A549 (cell line): ENCODE data around the gene PPRC1.

Experiments used
- ATOH8 ChIP-seq: fragments of 250-450 bp; sonication (Bioruptor Pico); IDR thresholded peaks from 2 replicates; pipeline ENCODE4 v1.5.0; 2020; ENCODE audit warnings: low read depth, mild to moderate bottlenecking, moderate library complexity
- BHLHE40 ChIP-seq: IDR thresholded peaks from 2 replicates; pipeline ENCODE4 v1.6.1; 2012; ENCODE audit warnings: low read depth, low read length, inconsistent platforms
- CHD4 ChIP-seq: fragments of 200-600 bp; sonication (generic); IDR thresholded peaks from 2 replicates; pipeline ENCODE4 v1.6.1; 2016; ENCODE audit warnings: antibody characterized with exemption, mild to moderate bottlenecking, borderline replicate concordance
- CTCF ChIP-seq: fragments of >200 bp; sonication (Bioruptor Twin); formaldehyde crosslinking; IDR thresholded peaks from 3 replicates; pipeline ENCODE4 v1.5.1; 2016
- HDAC2 ChIP-seq: fragments of 200-600 bp; sonication (generic); IDR thresholded peaks from 2 replicates; pipeline ENCODE4 v1.6.1; 2016
- JUNB ChIP-seq: fragments of >200 bp; sonication (Bioruptor Twin); formaldehyde crosslinking; IDR thresholded peaks from 2 replicates; pipeline ENCODE4 v1.6.1; 2016
- MAFK ChIP-seq: fragments of 450-650 bp; IDR thresholded peaks from 2 replicates; pipeline ENCODE4 v1.6.1; 2014; ENCODE audit not compliant: partially characterized antibody
- MAX ChIP-seq: IDR thresholded peaks from 2 replicates; pipeline ENCODE4 v1.6.1; 2012
- PBX3 ChIP-seq: IDR thresholded peaks from 2 replicates; pipeline ENCODE4 v1.6.1; 2012
- POLR2A ChIP-seq: IDR thresholded peaks from 2 replicates; pipeline ENCODE4 v1.6.1; 2012; ENCODE audit warnings: mild to moderate bottlenecking, low read length
- RARB ChIP-seq: fragments of 250-450 bp; sonication (Bioruptor Pico); IDR thresholded peaks from 2 replicates; pipeline ENCODE4 v1.8.0; 2021; ENCODE audit warnings: mild to moderate bottlenecking, moderate library complexity
- REST ChIP-seq: fragments of 200-600 bp; sonication (generic); IDR thresholded peaks from 2 replicates; pipeline ENCODE4 v1.6.1; 2016; ENCODE audit warnings: antibody characterized with exemption, mild to moderate bottlenecking, moderate library complexity
- USF2 ChIP-seq: fragments of 450-650 bp; IDR thresholded peaks from 2 replicates; pipeline ENCODE4 v1.6.1; 2014; ENCODE audit warnings: antibody characterized with exemption

- no peak for TF ChIP-seq USF2
- no peak for TF ChIP-seq ATOH8
- TF ChIP-seq CTCF: no peak
- no peak for TF ChIP-seq MAX
- TF ChIP-seq BHLHE40: no peak
- TF ChIP-seq POLR2A: no peak
- TF ChIP-seq JUNB: no peak
- TF ChIP-seq CHD4: no peak
- no peak for TF ChIP-seq RARB (CRISPR knock-in tag)
- no peak for TF ChIP-seq HDAC2
- no peak for TF ChIP-seq PBX3
- TF ChIP-seq MAFK: no peak
- no peak for TF ChIP-seq REST
Measured at GRCh38 chr10:102154466-102155116, 21.8 kb downstream of the PPRC1 start.
